Endothelial cell of umbilical vein (primary cell): Measurements from ENCODE around the gene UROC1. TPM values are rescaled to one million over a fixed set of nuclear protein-coding genes. Genes with fewer than 3 reads are reported as not detected.

ENCODE experiments used
- BruUV-seq: library from RNA; stranded (reverse); fragments of 400-500 nt; replicated peaks from 2 replicates; lab custom pipeline; 2021; lab: Mats Ljungman, UMichigan
- CTCF ChIA-PET: fragments of 300-600, 350-600 bp; sonication (Branson Sonifier 250); formaldehyde crosslinking; loops from one replicate; lab custom pipeline; 2021; ENCODE audit warnings: antibody characterized with exemption, inconsistent platforms; lab: Charles Lee
- POLR2A ChIA-PET: fragments of 300-600, 350-600 bp; sonication (Branson Sonifier 250); formaldehyde crosslinking; loops from one replicate; lab custom pipeline; 2021; ENCODE audit warnings: antibody characterized with exemption, inconsistent platforms; lab: Charles Lee
- DNase-seq: peaks from one replicate; pipeline ENCODE4 v3.0.0-alpha.2; 2011; ENCODE audit warnings: low read depth, low spot score
- FAIRE-seq: peaks from 2 replicates; lab custom pipeline; 2011; peaks lifted over from hg19 to GRCh38; lab: Jason Lieb, UNC
- H2AFZ ChIP-seq: 2 replicates; pipeline ENCODE4 v1.6.0; 2012; ENCODE audit warnings: low read depth, low read length, control low read depth, inconsistent platforms
- H3K27ac ChIP-seq: 2 replicates; pipeline ENCODE4 v1.5.1; 2011; ENCODE audit warnings: low read depth, mild to moderate bottlenecking, control low read depth, low read length, moderate library complexity; ENCODE audit not compliant: insufficient read depth
- H3K27me3 ChIP-seq, 2 experiments: 2 replicates each; pipeline versions ENCODE4 v1.6.0 to v1.6.1; 2011; ENCODE audit warnings: low read length in 2 of 2, mixed read lengths in 1 of 2; ENCODE audit not compliant: control insufficient read depth in 2 of 2, insufficient read depth in 2 of 2
- H3K36me3 ChIP-seq, 2 experiments: 2 replicates in 1 of 2; 3 replicates in 1 of 2; pipeline ENCODE4 v1.5.1; 2011; ENCODE audit warnings: low read length in 2 of 2, mild to moderate bottlenecking in 1 of 2, moderate library complexity in 1 of 2; ENCODE audit not compliant: control insufficient read depth in 2 of 2, insufficient read depth in 2 of 2; ENCODE audit errors: extremely low read depth in 1 of 2
- H3K4me1 ChIP-seq: 3 replicates; pipeline ENCODE4 v1.5.1; 2011; ENCODE audit warnings: mild to moderate bottlenecking, low read length; ENCODE audit not compliant: control insufficient read depth, insufficient read depth; ENCODE audit errors: extremely low read depth
- H3K4me2 ChIP-seq: 2 replicates; pipeline ENCODE4 v1.6.1; 2011; ENCODE audit warnings: low read length, control low read depth, mixed read lengths; ENCODE audit not compliant: insufficient read depth
- H3K4me3 ChIP-seq, 3 experiments: fragments of 200-600 bp in 1 of 3; sonication (generic), shearing (Covaris generic) in 1 of 3; replicated peaks in 1 of 3; 2 replicates each; pipeline ENCODE4 v1.5.1; 2011 to 2016; ENCODE audit warnings: control low read depth in 3 of 3, low read length in 3 of 3, mild to moderate bottlenecking in 2 of 3, inconsistent platforms in 1 of 3, low read depth in 1 of 3, moderate library complexity in 1 of 3; ENCODE audit not compliant: insufficient read depth in 1 of 3
- H3K79me2 ChIP-seq: 2 replicates; pipeline ENCODE4 v1.6.0; 2012; ENCODE audit warnings: low read length, inconsistent platforms; ENCODE audit not compliant: control insufficient read depth, insufficient read depth
- H3K9ac ChIP-seq: replicated peaks from 2 replicates; pipeline ENCODE3; 2011; ENCODE audit warnings: low read length, control low read depth; ENCODE audit not compliant: insufficient read depth; ENCODE audit errors: extremely low read depth
- H3K9me1 ChIP-seq: replicated peaks from 3 replicates; pipeline ENCODE4 v1.6.0; 2011; ENCODE audit warnings: mild to moderate bottlenecking, low read length; ENCODE audit not compliant: control insufficient read depth, insufficient read depth; ENCODE audit errors: extremely low read depth
- H3K9me3 ChIP-seq: replicated peaks from 2 replicates; pipeline ENCODE4 v1.5.1; 2012; ENCODE audit warnings: low read length, inconsistent platforms; ENCODE audit not compliant: control insufficient read depth, insufficient read depth
- H4K20me1 ChIP-seq: replicated peaks from 2 replicates; pipeline ENCODE3; 2011; ENCODE audit warnings: mild to moderate bottlenecking, low read length; ENCODE audit not compliant: control insufficient read depth, insufficient read depth; ENCODE audit errors: extremely low read depth
- EZH2 ChIP-seq: IDR thresholded peaks from 2 replicates; pipeline ENCODE4 v1.6.1; 2012; ENCODE audit warnings: borderline replicate concordance, low read depth, mild to moderate bottlenecking, moderate library complexity, low read length, inconsistent platforms; ENCODE audit not compliant: severe bottlenecking
- FOS ChIP-seq: IDR thresholded peaks from 2 replicates; pipeline ENCODE4 v1.6.1; 2011; ENCODE audit warnings: mild to moderate bottlenecking, low read length, moderate library complexity, borderline replicate concordance; ENCODE audit not compliant: insufficient read depth
- GATA2 ChIP-seq: IDR thresholded peaks from 2 replicates; pipeline ENCODE4 v1.7.0; 2011; ENCODE audit warnings: low read depth, mild to moderate bottlenecking, moderate library complexity, mixed read lengths, low read length; ENCODE audit not compliant: insufficient read length, insufficient read depth
- JUN ChIP-seq: IDR thresholded peaks from 2 replicates; pipeline ENCODE4 v1.6.1; 2011; ENCODE audit warnings: borderline replicate concordance, low read depth; ENCODE audit not compliant: insufficient read length, insufficient read depth
- MYC ChIP-seq: IDR thresholded peaks from one replicate; pipeline ENCODE4 v1.6.1; 2011; ENCODE audit warnings: mild to moderate bottlenecking, low read depth, low read length
- POLR2A ChIP-seq: IDR thresholded peaks from 2 replicates; pipeline ENCODE4 v1.6.1; 2012; ENCODE audit warnings: low read depth, mild to moderate bottlenecking, control low read depth, low read length
- POLR2AphosphoS5 ChIP-seq: IDR thresholded peaks from 2 replicates; pipeline ENCODE4 v1.6.1; 2012; ENCODE audit warnings: low read depth, mild to moderate bottlenecking, control low read depth, low read length, moderate library complexity; ENCODE audit not compliant: insufficient read depth
- dilution Hi-C: fragments of 300-500 bp; cut with MboI; formaldehyde crosslinking; loops from one replicate; pipeline ENCODE4 v1.15.0; 2019; ENCODE audit warnings: low sequenced_read_pairs; ENCODE audit not compliant: extremely low pct_ligation_motif_present
- intact Hi-C: fragments of 100-400 bp; cut with micrococcal nuclease; formaldehyde crosslinking; loops from one replicate; pipeline ENCODE4 v1.10.0; 2022
- polyA plus RNA-seq, 4 experiments: library from polyadenylated mRNA; depleted of rRNA in 3 of 4; stranded (reverse) in 3 of 4; unstranded in 1 of 4; fragments of >200 nt; gene quantifications; 2 replicates each; pipeline versions ENCODE4 v1.2.1 to v1.2.3, GENCODE V29; 2011 to 2012; ENCODE audit warnings: missing spikeins in 1 of 4
- total RNA-seq: library from RNA; stranded (reverse); gene quantifications from 2 replicates; pipeline ENCODE4 v1.2.3, GENCODE V29; 2021
- TF ChIP-seq, protein P1 (sequence below), 2 donors: IDR thresholded peaks; 1 replicate in 1 of 2; 2 replicates in 1 of 2; pipeline ENCODE4 v1.5.1; 2011; ENCODE audit warnings: low read length in 2 of 2, mild to moderate bottlenecking in 2 of 2, moderate library complexity in 2 of 2, control low read depth in 1 of 2, inconsistent platforms in 1 of 2, low read depth in 1 of 2; ENCODE audit not compliant: insufficient read depth in 1 of 2; ENCODE audit errors: extremely low read depth in 1 of 2
- TF ChIP-seq, protein P2 (sequence below): IDR thresholded peaks from 2 replicates; pipeline ENCODE4 v1.6.1; 2011; ENCODE audit not compliant: insufficient read depth, insufficient read length

Gene UROC1
- total and polyA plus RNA-seq, 2 donors (not counting 3 experiments of a cell fraction or from before 2014, with no cell fraction given): not detected

DNA sequence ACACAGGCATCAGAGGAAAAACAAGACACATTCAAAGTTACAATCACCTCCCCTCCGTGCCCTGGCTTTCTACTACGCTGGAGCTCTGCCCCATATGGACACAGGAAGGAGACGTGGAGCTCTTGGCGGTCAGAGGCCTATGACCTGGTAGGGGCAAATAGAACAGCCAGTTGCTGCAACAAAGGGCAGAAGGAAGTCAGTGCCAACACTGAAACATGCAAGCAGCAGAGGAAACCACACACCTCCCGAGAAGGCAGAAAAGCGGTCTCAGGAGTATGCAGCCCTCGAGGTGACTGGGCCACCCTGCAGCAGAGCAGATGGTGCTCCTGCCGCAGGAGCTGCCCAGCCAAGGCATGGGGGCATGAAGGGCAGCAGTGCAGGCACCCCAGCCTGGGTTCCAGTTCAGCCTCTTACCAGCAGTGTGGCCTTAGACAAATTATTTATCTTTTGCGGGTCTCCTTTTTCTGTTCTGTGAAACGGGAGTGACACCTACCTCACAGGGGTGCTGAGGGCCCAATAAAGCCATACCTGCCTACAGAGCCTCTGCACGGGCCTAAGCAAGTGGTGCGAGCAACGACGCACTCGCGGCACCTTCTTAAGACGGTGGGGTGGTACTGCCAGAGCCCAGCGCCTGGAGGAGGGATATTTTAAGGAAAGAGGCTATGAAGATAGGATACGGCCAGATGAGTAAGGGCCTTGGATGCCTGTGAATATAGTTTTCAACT lies 50.5 kb downstream of the UROC1 start:
- peaks cover 26% of the 10 kb centered on the region for H3K79me2 ChIP-seq
- no peaks in the 10 kb centered on the region for H4K20me1 ChIP-seq
- peaks cover 3% of the 10 kb centered on the region for H3K4me1 ChIP-seq
- FAIRE-seq (no peak), DNase-seq (no peak)
- H3K4me3 ChIP-seq: no peak overlapping the region
- intact Hi-C loops (no loop called here), dilution Hi-C loops (no loop called here)
- no TSS peak for BruUV-seq
- CTCF ChIA-PET: no interaction called here
- H3K36me3 ChIP-seq: peaks cover 20 to 65% of the 10 kb centered on the region in 2 experiments
- H2AFZ ChIP-seq: no peak overlapping the region
- no peak overlapping the region for H3K9ac ChIP-seq
- POLR2A ChIA-PET: no interaction called here
- no peaks in the 10 kb centered on the region for H3K9me1 ChIP-seq
- no peaks in the 10 kb centered on the region for H3K27me3 ChIP-seq
- TF ChIP-seq, protein P1, sequence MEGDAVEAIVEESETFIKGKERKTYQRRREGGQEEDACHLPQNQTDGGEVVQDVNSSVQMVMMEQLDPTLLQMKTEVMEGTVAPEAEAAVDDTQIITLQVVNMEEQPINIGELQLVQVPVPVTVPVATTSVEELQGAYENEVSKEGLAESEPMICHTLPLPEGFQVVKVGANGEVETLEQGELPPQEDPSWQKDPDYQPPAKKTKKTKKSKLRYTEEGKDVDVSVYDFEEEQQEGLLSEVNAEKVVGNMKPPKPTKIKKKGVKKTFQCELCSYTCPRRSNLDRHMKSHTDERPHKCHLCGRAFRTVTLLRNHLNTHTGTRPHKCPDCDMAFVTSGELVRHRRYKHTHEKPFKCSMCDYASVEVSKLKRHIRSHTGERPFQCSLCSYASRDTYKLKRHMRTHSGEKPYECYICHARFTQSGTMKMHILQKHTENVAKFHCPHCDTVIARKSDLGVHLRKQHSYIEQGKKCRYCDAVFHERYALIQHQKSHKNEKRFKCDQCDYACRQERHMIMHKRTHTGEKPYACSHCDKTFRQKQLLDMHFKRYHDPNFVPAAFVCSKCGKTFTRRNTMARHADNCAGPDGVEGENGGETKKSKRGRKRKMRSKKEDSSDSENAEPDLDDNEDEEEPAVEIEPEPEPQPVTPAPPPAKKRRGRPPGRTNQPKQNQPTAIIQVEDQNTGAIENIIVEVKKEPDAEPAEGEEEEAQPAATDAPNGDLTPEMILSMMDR (IDR thresholded peaks at IDR 0.05; ENCODE audit: extremely low read depth in 1 of 2, insufficient read depth in 1 of 2, low read depth in 1 of 2, low read length in 2 of 2): no peak
- TF ChIP-seq POLR2AphosphoS5 (no peak), EZH2 (no peak), MYC (no peak), JUN (no peak), GATA2 (no peak), POLR2A (no peak), FOS (no peak)
- TF ChIP-seq, protein P2, sequence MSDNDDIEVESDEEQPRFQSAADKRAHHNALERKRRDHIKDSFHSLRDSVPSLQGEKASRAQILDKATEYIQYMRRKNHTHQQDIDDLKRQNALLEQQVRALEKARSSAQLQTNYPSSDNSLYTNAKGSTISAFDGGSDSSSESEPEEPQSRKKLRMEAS: no peak
- H3K9me3 ChIP-seq: no peaks in the 10 kb centered on the region
- H3K4me2 ChIP-seq: no peak overlapping the region
- H3K27ac ChIP-seq: no peak overlapping the region
